Endodermal cell (in vitro differentiated cells): Measurements from ENCODE around the gene BTBD10. TPM values are rescaled to one million over a fixed set of nuclear protein-coding genes. Genes with fewer than 3 reads are reported as not detected.

Source experiments
- DNase-seq: peaks from one replicate; pipeline ENCODE4 v3.0.0-alpha.2; 2017
- H3K27ac ChIP-seq: 2 replicates; pipeline ENCODE4 v1.5.1; 2013; ENCODE audit warnings: mild to moderate bottlenecking, low read depth, low read length, moderate library complexity
- H3K27me3 ChIP-seq: 2 replicates; pipeline ENCODE4 v1.6.1; 2013; ENCODE audit warnings: mild to moderate bottlenecking, low read length, moderate library complexity; ENCODE audit not compliant: insufficient read depth, control insufficient read depth, poor library complexity, severe bottlenecking
- H3K36me3 ChIP-seq: 2 replicates; pipeline ENCODE4 v1.7.0; 2013; ENCODE audit warnings: mild to moderate bottlenecking, low read length, moderate library complexity; ENCODE audit not compliant: control insufficient read depth, insufficient read depth
- H3K4me1 ChIP-seq: one replicate; pipeline ENCODE4 v1.7.0; 2013; ENCODE audit warnings: low read length; ENCODE audit not compliant: control insufficient read depth, insufficient read depth
- H3K4me3 ChIP-seq: 2 replicates; pipeline ENCODE4 v1.5.1; 2013; ENCODE audit warnings: mild to moderate bottlenecking, low read length, moderate library complexity
- H3K9ac ChIP-seq: 2 replicates; pipeline ENCODE4 v1.6.1; 2013; ENCODE audit warnings: mild to moderate bottlenecking, low read length, moderate library complexity; ENCODE audit not compliant: poor library complexity, severe bottlenecking; ENCODE audit errors: extremely low read depth
- H3K9me3 ChIP-seq: 2 replicates; pipeline ENCODE4 v1.6.1; 2013; ENCODE audit warnings: mild to moderate bottlenecking, low read length, moderate library complexity; ENCODE audit not compliant: control insufficient read depth
- H3K27ac Mint-ChIP-seq: 2 replicates; pipeline ENCODE4 v1.8.0; 2020; ENCODE audit warnings: mixed read lengths
- H3K27me3 Mint-ChIP-seq: 2 replicates; pipeline ENCODE4 v1.8.0; 2021; ENCODE audit warnings: mild to moderate bottlenecking, mixed read lengths; ENCODE audit not compliant: insufficient read depth
- H3K36me3 Mint-ChIP-seq: 2 replicates; pipeline ENCODE4 v1.8.0; 2020; ENCODE audit warnings: low read depth, mixed read lengths
- H3K4me1 Mint-ChIP-seq: 2 replicates; pipeline ENCODE4 v1.8.0; 2020; ENCODE audit warnings: mixed read lengths
- H3K4me3 Mint-ChIP-seq: 2 replicates; pipeline ENCODE4 v1.8.0; 2020; ENCODE audit warnings: mild to moderate bottlenecking, moderate library complexity, mixed read lengths
- H3K9me3 Mint-ChIP-seq: 2 replicates; pipeline ENCODE4 v1.8.0; 2020; ENCODE audit warnings: mild to moderate bottlenecking, mixed read lengths
- CTCF ChIP-seq: fragments of 200-600 bp; sonication (generic); conservative IDR thresholded peaks from 2 replicates; pipeline ENCODE4 v1.5.0; 2021; ENCODE audit warnings: antibody characterized with exemption, mild to moderate bottlenecking
- WGBS, 2 experiments: methylation state at CpG; one replicate each; pipeline versions ENCODE4 v1.1.5 to v1.1.7; 2013; ENCODE audit warnings: missing lambda C conversion rate in 2 of 2, mixed read lengths in 1 of 2; ENCODE audit not compliant: insufficient coverage in 1 of 2, insufficient read length in 1 of 2; 5-methylcytosine and 5-hydroxymethylcytosine counted together
- long read RNA-seq, 4 experiments: library from polyadenylated mRNA in 2 of 4; library from RNA in 1 of 4; library from capped mRNA in 1 of 4; stranded (forward) in 3 of 4; unstranded in 1 of 4; transcript quantifications; one replicate each; pipeline ENCODE4 v2.0.0, GENCODE V29; 2020 to 2021; ENCODE audit warnings: inconsistent platforms in 1 of 4
- polyA plus RNA-seq, 2 experiments: library from polyadenylated mRNA; stranded (reverse); fragments of 50-300 nt; gene quantifications; one replicate each; pipeline ENCODE4 v1.2.3, GENCODE V29; 2013
- total RNA-seq, 2 donors: library from RNA; stranded (reverse); fragmentation: NEBNext Ultra II Directional in 1 of 2; extraction: Animal tissue kit (Norgen Biotek cat#: 25700) in 1 of 2; gene quantifications; 2 replicates in 1 of 2; 3 replicates in 1 of 2; pipeline ENCODE4 v1.2.1, GENCODE V29; 2021

The BTBD10 gene
- total RNA-seq = 10 to 100 TPM; 30.0 to 30.8 TPM
- 36.1 TPM for polyA plus RNA-seq (2013, experiment 1 of 2)
- polyA plus RNA-seq (2013, experiment 2 of 2) = 33.9 TPM
- long read RNA-seq, experiment 1, partial matches to known transcripts = 9 of 15 reads
- long read RNA-seq, experiment 1, other reads (novel, unspliced or antisense) = 1 of 15 reads
- long read RNA-seq, experiment 2, transcript BTBD10-208 (8 exons, 1,662 nt) = major isoform, 32 of 75 reads
- long read RNA-seq, experiment 2, transcript BTBD10-201 (9 exons, 2,504 nt) = minor isoform, 29 of 75 reads
- long read RNA-seq, experiment 2, partial matches to known transcripts = 4 of 75 reads
- long read RNA-seq, experiment 2, other reads (novel, unspliced or antisense) = 10 of 75 reads
- long read RNA-seq, experiment 3, transcript BTBD10-208 (8 exons, 1,662 nt) = major isoform, 81 of 189 reads
- long read RNA-seq, experiment 3, transcript BTBD10-201 (9 exons, 2,504 nt) = minor isoform, 59 of 189 reads
- long read RNA-seq, experiment 3, partial matches to known transcripts = 25 of 189 reads
- long read RNA-seq, experiment 3, other reads (novel, unspliced or antisense) = 24 of 189 reads
- long read RNA-seq, experiment 4, transcript BTBD10-201 (9 exons, 2,504 nt) = minor isoform, 22 of 112 reads
- long read RNA-seq, experiment 4, transcript BTBD10-208 (8 exons, 1,662 nt) = major isoform, 43 of 112 reads
- long read RNA-seq, experiment 4, partial matches to known transcripts = 31 of 112 reads
- long read RNA-seq, experiment 4, other reads (novel, unspliced or antisense) = 16 of 112 reads

- Mint-ChIP-seq H3K27ac (peak within 1 kb of the TSS; percentile 95), H3K36me3 (peaks cover 10% of the 10 kb centered on the region), H3K27me3 (no peaks in the 10 kb centered on the region), H3K4me3 (peak within 1 kb of the TSS; percentile 98), H3K4me1 (peaks cover 16% of the 10 kb centered on the region), H3K9me3 (no peaks in the 10 kb centered on the region)
- peak within 1 kb of the TSS; percentile 90 for H3K9ac ChIP-seq
- 0 to 2% methylated on average over 34 to 71 of the region's 71 CpGs for WGBS, 2 experiments
- H3K27me3 ChIP-seq = no peaks in the 10 kb centered on the region
- H3K27ac ChIP-seq = peak within 1 kb of the TSS; percentile 74
- no peaks in the 10 kb centered on the region for H3K36me3 ChIP-seq
- DNase-seq = peak; percentile 96
- no peaks in the 10 kb centered on the region for H3K9me3 ChIP-seq
- TF ChIP-seq CTCF = no peak
- H3K4me1 ChIP-seq = peaks cover 5% of the 10 kb centered on the region
- peak within 1 kb of the TSS; percentile 93 for H3K4me3 ChIP-seq
Measured at GRCh38 chr11:13462901-13463778, at the start of gene BTBD10. TSS of gene BTBD10 (minus strand) at chr11:13463222. CDS start at chr11:13445124, 18,098 bp downstream.

DNA sequence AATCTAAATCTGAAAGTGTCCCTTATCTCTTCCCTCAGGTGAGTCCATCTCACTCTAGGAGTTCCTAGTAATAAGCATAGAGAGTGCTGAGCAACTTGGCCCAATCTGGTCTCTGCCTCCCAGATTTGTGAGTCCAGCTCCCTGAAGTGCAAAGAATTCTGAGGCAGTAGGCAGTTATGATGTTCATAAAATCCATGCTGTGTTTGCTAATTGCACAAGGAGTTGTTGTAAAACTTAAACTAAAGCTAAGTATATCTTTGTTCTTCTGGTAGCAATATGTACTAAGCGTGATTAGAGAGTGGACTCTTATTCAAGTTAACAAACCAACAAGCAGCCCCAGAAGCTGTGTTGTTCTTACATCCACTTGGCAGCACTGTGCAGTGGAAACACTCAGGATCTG is 40.4 kb upstream of the BTBD10 start:
- H3K27ac Mint-ChIP-seq = no peak overlapping the region
- no peak for TF ChIP-seq CTCF
- Histone ChIP-seq H3K4me1 (no peaks in the 10 kb centered on the region), H3K9ac (no peak overlapping the region), H3K27me3 (no peaks in the 10 kb centered on the region), H3K27ac (no peak overlapping the region), H3K4me3 (no peak overlapping the region), H3K36me3 (no peaks in the 10 kb centered on the region), H3K9me3 (no peaks in the 10 kb centered on the region)
- H3K9me3 Mint-ChIP-seq = no peaks in the 10 kb centered on the region
- no peaks in the 10 kb centered on the region for H3K4me1 Mint-ChIP-seq
- H3K4me3 Mint-ChIP-seq = no peak overlapping the region
- WGBS, 2 experiments = 89 to 100% methylated on average over 1 of the region's 1 CpG
- H3K27me3 Mint-ChIP-seq = peaks cover 3% of the 10 kb centered on the region
- H3K36me3 Mint-ChIP-seq = no peaks in the 10 kb centered on the region
- no peak for DNase-seq

DNA sequence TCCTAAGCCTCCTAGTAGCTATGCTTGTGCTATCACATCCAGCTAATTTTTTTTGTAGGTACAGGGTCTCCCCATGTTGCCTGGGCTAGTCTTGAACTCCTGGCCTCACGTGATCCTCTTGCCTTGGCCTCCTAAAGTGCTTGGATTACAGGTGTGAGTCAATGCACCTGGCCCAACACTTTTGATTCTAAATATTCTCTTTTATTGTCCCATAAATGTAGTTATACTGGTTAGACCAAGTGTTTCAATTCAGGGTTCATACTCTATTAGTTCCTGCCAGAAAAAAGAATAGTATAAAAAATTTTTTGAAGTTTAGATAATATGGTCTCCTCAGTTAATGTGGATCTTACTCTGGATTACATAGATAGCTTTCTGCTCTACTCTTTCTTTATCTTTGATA is 39.5 kb upstream of the BTBD10 start:
- Histone ChIP-seq H3K27ac (no peak overlapping the region), H3K36me3 (no peaks in the 10 kb centered on the region), H3K9me3 (no peaks in the 10 kb centered on the region), H3K4me1 (no peaks in the 10 kb centered on the region), H3K9ac (no peak overlapping the region), H3K4me3 (no peak overlapping the region), H3K27me3 (no peaks in the 10 kb centered on the region)
- Mint-ChIP-seq H3K4me3 (no peak overlapping the region), H3K27ac (no peak overlapping the region), H3K4me1 (no peaks in the 10 kb centered on the region), H3K36me3 (no peaks in the 10 kb centered on the region), H3K9me3 (no peaks in the 10 kb centered on the region), H3K27me3 (peaks cover 4% of the 10 kb centered on the region)
- no peak for DNase-seq
- 96 to 100% methylated on average over 1 of the region's 1 CpG for WGBS, 2 experiments
- no peak for TF ChIP-seq CTCF
